ENCODE measurements around the gene TBC1D5.

DNA sequence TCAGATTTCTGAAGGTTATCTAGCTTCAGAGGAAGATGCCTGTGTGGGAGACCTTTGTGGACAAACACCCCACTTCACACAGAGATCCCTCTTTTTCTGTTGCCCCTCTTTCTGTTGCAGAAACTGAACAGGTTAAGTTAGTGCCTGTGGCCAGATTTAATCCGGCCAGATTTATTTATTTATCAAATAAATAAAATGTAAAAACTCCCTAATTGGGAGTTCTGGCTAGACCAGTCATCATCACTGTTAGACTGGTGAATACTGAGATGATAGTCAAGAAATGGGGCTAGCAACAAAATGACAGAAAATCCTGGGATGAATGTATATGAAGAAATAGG is 1.2 kb upstream of the TBC1D5 start:
- TF ChIP-seq, protein P1, sequence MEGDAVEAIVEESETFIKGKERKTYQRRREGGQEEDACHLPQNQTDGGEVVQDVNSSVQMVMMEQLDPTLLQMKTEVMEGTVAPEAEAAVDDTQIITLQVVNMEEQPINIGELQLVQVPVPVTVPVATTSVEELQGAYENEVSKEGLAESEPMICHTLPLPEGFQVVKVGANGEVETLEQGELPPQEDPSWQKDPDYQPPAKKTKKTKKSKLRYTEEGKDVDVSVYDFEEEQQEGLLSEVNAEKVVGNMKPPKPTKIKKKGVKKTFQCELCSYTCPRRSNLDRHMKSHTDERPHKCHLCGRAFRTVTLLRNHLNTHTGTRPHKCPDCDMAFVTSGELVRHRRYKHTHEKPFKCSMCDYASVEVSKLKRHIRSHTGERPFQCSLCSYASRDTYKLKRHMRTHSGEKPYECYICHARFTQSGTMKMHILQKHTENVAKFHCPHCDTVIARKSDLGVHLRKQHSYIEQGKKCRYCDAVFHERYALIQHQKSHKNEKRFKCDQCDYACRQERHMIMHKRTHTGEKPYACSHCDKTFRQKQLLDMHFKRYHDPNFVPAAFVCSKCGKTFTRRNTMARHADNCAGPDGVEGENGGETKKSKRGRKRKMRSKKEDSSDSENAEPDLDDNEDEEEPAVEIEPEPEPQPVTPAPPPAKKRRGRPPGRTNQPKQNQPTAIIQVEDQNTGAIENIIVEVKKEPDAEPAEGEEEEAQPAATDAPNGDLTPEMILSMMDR (IDR thresholded peaks at IDR 0.05): no peak
- TF ChIP-seq, protein P2, sequence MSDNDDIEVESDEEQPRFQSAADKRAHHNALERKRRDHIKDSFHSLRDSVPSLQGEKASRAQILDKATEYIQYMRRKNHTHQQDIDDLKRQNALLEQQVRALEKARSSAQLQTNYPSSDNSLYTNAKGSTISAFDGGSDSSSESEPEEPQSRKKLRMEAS (CRISPR knock-in tag; IDR thresholded peaks at IDR 0.05): no peak
- TF ChIP-seq CREM (CRISPR knock-in tag; IDR thresholded peaks at IDR 0.05): no peak
- TF ChIP-seq, protein P3, sequence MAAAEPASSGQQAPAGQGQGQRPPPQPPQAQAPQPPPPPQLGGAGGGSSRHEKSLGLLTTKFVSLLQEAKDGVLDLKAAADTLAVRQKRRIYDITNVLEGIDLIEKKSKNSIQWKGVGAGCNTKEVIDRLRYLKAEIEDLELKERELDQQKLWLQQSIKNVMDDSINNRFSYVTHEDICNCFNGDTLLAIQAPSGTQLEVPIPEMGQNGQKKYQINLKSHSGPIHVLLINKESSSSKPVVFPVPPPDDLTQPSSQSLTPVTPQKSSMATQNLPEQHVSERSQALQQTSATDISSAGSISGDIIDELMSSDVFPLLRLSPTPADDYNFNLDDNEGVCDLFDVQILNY (CRISPR knock-in tag; IDR thresholded peaks at IDR 0.05): no peak
- TF ChIP-seq, protein P4, sequence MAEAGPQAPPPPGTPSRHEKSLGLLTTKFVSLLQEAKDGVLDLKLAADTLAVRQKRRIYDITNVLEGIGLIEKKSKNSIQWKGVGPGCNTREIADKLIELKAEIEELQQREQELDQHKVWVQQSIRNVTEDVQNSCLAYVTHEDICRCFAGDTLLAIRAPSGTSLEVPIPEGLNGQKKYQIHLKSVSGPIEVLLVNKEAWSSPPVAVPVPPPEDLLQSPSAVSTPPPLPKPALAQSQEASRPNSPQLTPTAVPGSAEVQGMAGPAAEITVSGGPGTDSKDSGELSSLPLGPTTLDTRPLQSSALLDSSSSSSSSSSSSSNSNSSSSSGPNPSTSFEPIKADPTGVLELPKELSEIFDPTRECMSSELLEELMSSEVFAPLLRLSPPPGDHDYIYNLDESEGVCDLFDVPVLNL (CRISPR knock-in tag; IDR thresholded peaks at IDR 0.05; ENCODE audit: borderline replicate concordance, low read depth): no peak
- TF ChIP-seq, protein P5, sequence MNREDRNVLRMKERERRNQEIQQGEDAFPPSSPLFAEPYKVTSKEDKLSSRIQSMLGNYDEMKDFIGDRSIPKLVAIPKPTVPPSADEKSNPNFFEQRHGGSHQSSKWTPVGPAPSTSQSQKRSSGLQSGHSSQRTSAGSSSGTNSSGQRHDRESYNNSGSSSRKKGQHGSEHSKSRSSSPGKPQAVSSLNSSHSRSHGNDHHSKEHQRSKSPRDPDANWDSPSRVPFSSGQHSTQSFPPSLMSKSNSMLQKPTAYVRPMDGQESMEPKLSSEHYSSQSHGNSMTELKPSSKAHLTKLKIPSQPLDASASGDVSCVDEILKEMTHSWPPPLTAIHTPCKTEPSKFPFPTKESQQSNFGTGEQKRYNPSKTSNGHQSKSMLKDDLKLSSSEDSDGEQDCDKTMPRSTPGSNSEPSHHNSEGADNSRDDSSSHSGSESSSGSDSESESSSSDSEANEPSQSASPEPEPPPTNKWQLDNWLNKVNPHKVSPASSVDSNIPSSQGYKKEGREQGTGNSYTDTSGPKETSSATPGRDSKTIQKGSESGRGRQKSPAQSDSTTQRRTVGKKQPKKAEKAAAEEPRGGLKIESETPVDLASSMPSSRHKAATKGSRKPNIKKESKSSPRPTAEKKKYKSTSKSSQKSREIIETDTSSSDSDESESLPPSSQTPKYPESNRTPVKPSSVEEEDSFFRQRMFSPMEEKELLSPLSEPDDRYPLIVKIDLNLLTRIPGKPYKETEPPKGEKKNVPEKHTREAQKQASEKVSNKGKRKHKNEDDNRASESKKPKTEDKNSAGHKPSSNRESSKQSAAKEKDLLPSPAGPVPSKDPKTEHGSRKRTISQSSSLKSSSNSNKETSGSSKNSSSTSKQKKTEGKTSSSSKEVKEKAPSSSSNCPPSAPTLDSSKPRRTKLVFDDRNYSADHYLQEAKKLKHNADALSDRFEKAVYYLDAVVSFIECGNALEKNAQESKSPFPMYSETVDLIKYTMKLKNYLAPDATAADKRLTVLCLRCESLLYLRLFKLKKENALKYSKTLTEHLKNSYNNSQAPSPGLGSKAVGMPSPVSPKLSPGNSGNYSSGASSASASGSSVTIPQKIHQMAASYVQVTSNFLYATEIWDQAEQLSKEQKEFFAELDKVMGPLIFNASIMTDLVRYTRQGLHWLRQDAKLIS (CRISPR knock-in tag; IDR thresholded peaks at IDR 0.05; ENCODE audit: borderline replicate concordance): no peak
- TF ChIP-seq NR3C1 (CRISPR knock-in tag; conservative IDR thresholded peaks at IDR 0.05; ENCODE audit: low read depth): no peak

All from WTC11 (cell line).